Calu3 (cell line): ENCODE results near the gene SMARCD3. TPM values are rescaled to one million over a fixed set of nuclear protein-coding genes. Genes with fewer than 3 reads are reported as not detected.

Experiments used
- BruUV-seq: library from RNA; stranded (reverse); fragments of 400-500 nt; replicated peaks from 2 replicates; lab custom pipeline; 2021; lab: Mats Ljungman, UMichigan
- CTCF ChIA-PET: fragments of 300-600 bp; sonication (Branson Sonifier 250); formaldehyde crosslinking; loops from one replicate; lab custom pipeline; 2022; ENCODE audit warnings: antibody characterized with exemption; lab: Charles Lee
- DNase-seq: peaks from one replicate; pipeline ENCODE4 v3.0.0; 2022
- H3K27ac Mint-ChIP-seq: one replicate; pipeline ENCODE4 v1.8.0; 2022; ENCODE audit warnings: mixed read lengths; ENCODE audit not compliant: unreplicated experiment
- H3K27me3 Mint-ChIP-seq: one replicate; pipeline ENCODE4 v1.8.0; 2022; ENCODE audit warnings: mixed read lengths; ENCODE audit not compliant: unreplicated experiment
- H3K36me3 Mint-ChIP-seq: one replicate; pipeline ENCODE4 v1.8.0; 2022; ENCODE audit warnings: mild to moderate bottlenecking, moderate library complexity, mixed read lengths; ENCODE audit not compliant: insufficient read depth, unreplicated experiment
- H3K4me1 Mint-ChIP-seq: one replicate; pipeline ENCODE4 v1.8.0; 2022; ENCODE audit warnings: mild to moderate bottlenecking, low read depth, mixed read lengths; ENCODE audit not compliant: unreplicated experiment
- H3K4me3 Mint-ChIP-seq: one replicate; pipeline ENCODE4 v1.8.0; 2022; ENCODE audit warnings: mild to moderate bottlenecking, low read depth, moderate library complexity, mixed read lengths; ENCODE audit not compliant: unreplicated experiment
- H3K9me3 Mint-ChIP-seq: one replicate; pipeline ENCODE4 v1.8.0; 2022; ENCODE audit warnings: low read depth, mixed read lengths; ENCODE audit not compliant: unreplicated experiment
- intact Hi-C: fragments of 100-400 bp; cut with micrococcal nuclease; formaldehyde crosslinking; loops from one replicate; pipeline ENCODE4 v1.10.0; 2022; ENCODE audit not compliant: unreplicated experiment
- total RNA-seq: library from RNA; stranded (reverse); gene quantifications from 2 replicates; pipeline ENCODE4 v1.2.3, GENCODE V29; 2022
- TF ChIP-seq, protein P1 (sequence below): fragments of 200-600 bp; IDR thresholded peaks from one replicate; pipeline ENCODE4 v1.8.0; 2022; ENCODE audit warnings: antibody characterized with exemption; ENCODE audit not compliant: unreplicated experiment

SMARCD3 gene
- total RNA-seq, 1 experiment from 2014 or later = 2.3 TPM

DNA sequence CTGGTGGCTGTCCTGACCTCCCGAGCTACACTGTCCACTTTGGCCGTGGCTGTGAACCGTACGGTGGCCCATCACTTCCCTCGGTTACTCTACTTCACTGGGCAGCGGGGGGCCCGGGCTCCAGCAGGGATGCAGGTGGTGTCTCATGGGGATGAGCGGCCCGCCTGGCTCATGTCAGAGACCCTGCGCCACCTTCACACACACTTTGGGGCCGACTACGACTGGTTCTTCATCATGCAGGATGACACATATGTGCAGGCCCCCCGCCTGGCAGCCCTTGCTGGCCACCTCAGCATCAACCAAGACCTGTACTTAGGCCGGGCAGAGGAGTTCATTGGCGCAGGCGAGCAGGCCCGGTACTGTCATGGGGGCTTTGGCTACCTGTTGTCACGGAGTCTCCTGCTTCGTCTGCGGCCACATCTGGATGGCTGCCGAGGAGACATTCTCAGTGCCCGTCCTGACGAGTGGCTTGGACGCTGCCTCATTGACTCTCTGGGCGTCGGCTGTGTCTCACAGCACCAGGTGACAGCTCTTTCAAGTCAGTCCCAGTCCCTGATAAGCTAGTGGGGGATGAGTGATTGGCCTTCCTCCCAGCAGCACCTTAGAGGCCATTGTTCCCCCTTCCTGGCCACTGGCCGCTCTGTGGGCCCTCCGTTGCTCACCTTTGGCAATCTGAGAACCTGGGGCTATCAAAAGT lies 13.3 kb downstream of the SMARCD3 start:
- CTCF ChIA-PET = no interaction called here
- no TSS peak for BruUV-seq
- TF ChIP-seq, protein P1, sequence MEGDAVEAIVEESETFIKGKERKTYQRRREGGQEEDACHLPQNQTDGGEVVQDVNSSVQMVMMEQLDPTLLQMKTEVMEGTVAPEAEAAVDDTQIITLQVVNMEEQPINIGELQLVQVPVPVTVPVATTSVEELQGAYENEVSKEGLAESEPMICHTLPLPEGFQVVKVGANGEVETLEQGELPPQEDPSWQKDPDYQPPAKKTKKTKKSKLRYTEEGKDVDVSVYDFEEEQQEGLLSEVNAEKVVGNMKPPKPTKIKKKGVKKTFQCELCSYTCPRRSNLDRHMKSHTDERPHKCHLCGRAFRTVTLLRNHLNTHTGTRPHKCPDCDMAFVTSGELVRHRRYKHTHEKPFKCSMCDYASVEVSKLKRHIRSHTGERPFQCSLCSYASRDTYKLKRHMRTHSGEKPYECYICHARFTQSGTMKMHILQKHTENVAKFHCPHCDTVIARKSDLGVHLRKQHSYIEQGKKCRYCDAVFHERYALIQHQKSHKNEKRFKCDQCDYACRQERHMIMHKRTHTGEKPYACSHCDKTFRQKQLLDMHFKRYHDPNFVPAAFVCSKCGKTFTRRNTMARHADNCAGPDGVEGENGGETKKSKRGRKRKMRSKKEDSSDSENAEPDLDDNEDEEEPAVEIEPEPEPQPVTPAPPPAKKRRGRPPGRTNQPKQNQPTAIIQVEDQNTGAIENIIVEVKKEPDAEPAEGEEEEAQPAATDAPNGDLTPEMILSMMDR = no peak
- H3K36me3 Mint-ChIP-seq = peaks cover 28% of the 10 kb centered on the region
- no peak for DNase-seq
- intact Hi-C loops = no loop called here
- no peaks in the 10 kb centered on the region for H3K27me3 Mint-ChIP-seq
- H3K4me3 Mint-ChIP-seq = no peak overlapping the region
- peaks cover 11% of the 10 kb centered on the region for H3K4me1 Mint-ChIP-seq
- no peaks in the 10 kb centered on the region for H3K9me3 Mint-ChIP-seq
- H3K27ac Mint-ChIP-seq = no peak overlapping the region

DNA sequence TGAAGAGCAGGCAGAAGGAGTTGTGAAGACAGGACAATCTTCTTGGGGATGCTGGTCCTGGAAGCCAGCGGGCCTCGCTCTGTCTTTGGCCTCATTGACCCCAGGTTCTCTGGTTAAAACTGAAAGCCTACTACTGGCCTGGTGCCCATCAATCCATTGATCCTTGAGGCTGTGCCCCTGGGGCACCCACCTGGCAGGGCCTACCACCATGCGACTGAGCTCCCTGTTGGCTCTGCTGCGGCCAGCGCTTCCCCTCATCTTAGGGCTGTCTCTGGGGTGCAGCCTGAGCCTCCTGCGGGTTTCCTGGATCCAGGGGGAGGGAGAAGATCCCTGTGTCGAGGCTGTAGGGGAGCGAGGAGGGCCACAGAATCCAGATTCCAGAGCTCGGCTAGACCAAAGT lies 14.7 kb downstream of the SMARCD3 start:
- Mint-ChIP-seq H3K4me3 (peak overlapping the region; percentile 91), H3K27ac (peak overlapping the region; percentile 88), H3K4me1 (peaks cover 11% of the 10 kb centered on the region), H3K9me3 (no peaks in the 10 kb centered on the region), H3K27me3 (no peaks in the 10 kb centered on the region), H3K36me3 (peaks cover 28% of the 10 kb centered on the region)
- CTCF ChIA-PET = no interaction called here
- TSS peak; percentile 62 for BruUV-seq
- intact Hi-C loops = no loop called here
- TF ChIP-seq, protein P1 = no peak
- DNase-seq = no peak

DNA sequence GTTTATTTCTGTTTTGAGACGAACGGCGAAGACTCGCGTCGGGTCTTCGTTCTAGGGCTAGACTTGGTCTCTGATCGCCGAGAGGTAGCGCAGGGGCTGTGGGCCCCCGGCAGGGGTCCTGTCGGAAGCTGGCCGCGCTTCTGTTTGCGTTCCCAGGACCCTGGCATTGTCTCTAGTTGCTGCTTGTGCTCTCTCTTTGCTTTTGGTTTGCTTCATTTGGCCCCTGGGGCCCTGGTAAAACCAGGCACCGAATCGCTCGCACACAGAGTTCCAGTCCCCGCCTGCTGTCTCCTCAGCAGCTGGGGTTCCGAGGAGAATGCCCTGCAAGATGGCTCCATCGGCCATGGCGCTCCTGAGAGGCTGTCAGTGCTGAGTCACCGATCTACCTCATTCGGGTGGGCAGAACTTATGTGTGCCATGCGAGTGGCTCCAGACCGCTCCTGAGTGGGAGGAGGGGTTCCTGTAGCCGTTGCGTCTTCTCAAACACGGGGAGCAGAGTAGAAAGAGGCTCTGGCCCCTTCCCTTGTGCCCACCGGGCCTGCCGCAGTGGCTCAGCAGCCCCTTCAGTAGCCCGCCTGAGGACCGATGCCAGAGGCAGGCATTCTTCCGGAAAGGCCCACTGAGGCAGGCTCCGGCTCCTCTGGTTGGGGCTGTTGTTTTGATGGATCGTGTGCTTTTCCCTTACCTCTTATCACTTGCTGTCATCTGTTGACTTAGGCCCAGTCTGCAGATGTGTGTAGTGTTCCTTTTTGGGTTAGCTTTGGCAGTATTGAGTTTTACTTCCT lies 15.4 kb downstream of the SMARCD3 start:
- Mint-ChIP-seq H3K27ac (peak overlapping the region; percentile 88), H3K36me3 (peaks cover 28% of the 10 kb centered on the region), H3K9me3 (no peaks in the 10 kb centered on the region), H3K4me1 (peaks cover 11% of the 10 kb centered on the region), H3K27me3 (no peaks in the 10 kb centered on the region), H3K4me3 (peak overlapping the region; percentile 91)
- TF ChIP-seq, protein P1 = no peak
- BruUV-seq = TSS peak; percentile 49
- CTCF ChIA-PET = interaction anchor here (1.1 kb wide), 1 partner anchor 11 kb away, joined by 3 read pairs; no protein-coding TSS in a partner anchor
- intact Hi-C loops = no loop called here
- peak; percentile 46 for DNase-seq

DNA sequence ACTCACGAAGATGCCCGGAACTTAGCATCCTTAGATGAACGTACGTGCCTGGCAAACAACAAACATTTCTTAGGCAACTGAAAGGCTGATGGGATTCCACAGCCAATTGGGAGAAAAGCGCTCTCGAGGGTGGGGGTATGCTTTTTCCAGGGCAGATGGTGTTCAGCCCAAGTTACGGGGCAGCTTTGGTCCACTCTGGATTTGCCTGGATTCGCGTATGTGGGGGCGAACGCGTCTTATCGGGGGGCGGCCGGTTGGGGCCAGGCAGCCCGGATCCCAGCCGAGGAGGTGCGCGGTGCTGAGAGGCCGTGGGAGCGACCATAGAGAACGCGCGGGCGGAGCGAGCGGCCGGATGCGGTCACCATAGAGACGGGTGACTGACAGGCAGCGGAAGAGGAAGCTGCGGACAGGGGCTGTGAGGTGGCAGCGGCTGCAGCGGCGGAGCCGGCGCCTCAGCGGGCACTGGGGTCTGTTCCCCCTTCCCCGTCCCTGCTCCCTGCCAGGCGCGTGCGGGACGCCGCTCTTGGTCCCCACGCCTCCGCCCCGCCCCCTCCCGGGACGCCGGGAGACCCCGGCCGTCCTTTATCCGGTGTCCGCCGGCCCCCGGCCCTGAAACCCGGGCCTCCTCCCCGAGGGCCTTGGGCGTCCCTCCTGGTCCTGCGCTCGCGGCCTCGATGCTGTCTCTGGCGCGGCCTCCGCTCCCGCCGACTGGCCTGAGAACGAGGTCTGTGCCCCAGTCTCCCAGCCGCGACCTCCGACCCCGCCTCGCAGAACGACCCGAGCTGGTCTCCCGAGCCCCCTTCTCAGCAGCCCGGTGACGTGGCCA lies 16.2 kb downstream of the SMARCD3 start, which contains the start of gene CHPF2:
CHPF2 (plus strand) TSS at position 393 of the 826 bp plus-strand sequence. CDS start 1,529 bp downstream, outside the sequence.
- DNase-seq = peak; percentile 89

More for the DNA sequence above, 16.2 kb downstream of the SMARCD3 start, which contains the start of gene CHPF2:
- Mint-ChIP-seq H3K4me1 (peaks cover 11% of the 10 kb centered on the region), H3K27ac (peak within 1 kb of the TSS; percentile 88), H3K4me3 (peak within 1 kb of the TSS; percentile 91), H3K27me3 (no peaks in the 10 kb centered on the region), H3K9me3 (no peaks in the 10 kb centered on the region), H3K36me3 (peaks cover 32% of the 10 kb centered on the region)
- TF ChIP-seq, protein P1 = no peak
- CTCF ChIA-PET = interaction anchor here (1.1 kb wide), 1 partner anchor 12 kb away, joined by 3 read pairs; no protein-coding TSS in a partner anchor
- no TSS peak for BruUV-seq
- intact Hi-C loops = no loop called here
